ENCODE results near the gene PRPSAP2. TPM values are rescaled to one million over a fixed set of nuclear protein-coding genes. Genes with fewer than 3 reads are reported as not detected.
"Not testable (repeated sequence)": the region's sequence is repeated elsewhere in the genome, so short reads cannot be mapped to it uniquely, and the experiment has no call there.

PRPSAP2 gene
- total RNA-seq, 1 experiment from 2014 or later: 37.8 TPM

DNA sequence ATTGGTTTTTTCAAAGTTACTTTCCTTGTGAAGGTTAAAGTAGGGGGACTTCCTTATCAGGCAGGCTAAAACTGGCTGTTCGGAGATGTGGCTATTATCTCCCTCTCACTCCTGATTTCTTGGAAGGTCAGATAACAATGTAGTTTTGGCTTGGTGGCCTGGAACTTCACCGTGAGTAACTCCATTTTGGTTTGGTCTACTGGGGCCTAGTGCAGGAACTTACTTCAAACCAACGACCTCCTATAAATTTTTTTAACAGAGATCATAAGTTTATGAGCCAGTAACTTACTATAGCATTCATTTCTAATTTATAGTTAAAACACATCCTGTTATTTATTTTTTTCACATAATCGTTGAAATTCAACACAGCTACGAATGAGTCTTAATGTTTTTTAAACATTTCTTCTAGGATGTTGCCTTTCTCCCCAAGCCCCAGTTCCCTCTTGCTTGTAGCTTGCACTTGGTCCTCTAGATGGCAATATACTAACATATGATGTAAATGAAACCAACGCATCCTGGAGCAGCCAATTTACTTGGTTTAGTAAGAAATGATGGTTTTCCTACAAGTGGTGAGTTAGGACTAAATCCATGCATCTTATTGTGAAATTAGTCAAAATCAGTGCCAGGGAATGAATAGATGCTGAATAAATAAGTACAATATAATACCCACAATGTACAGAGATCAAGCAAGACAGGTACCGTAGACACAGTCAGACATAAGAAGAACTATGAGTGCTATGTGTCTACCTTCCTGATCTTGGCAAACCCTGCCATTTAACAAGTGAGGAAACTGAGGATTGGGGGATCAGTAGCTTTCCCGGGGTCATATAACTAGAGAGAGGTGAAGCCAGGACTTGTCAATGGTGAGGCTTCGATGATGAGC, 41.2 kb upstream of the PRPSAP2 start:
- H3K9me3 ChIP-seq (ENCODE audit: control insufficient read depth in 1 of 2, insufficient read depth in 1 of 2, low read depth in 1 of 2, low read length in 2 of 2); H4K20me1 ChIP-seq (ENCODE audit: insufficient read depth); BruUV-seq (replicated peaks); H3K4me2 ChIP-seq (ENCODE audit: low read length); intact Hi-C loops (cut with micrococcal nuclease); H3K9me2 ChIP-seq (ENCODE audit: insufficient read depth); H3K4me1 ChIP-seq (ENCODE audit: control insufficient read depth in 1 of 2, insufficient read depth in 2 of 2, low read length in 2 of 2); H3K36me3 ChIP-seq (ENCODE audit: control insufficient read depth in 1 of 2, insufficient read depth in 2 of 2, low read length in 2 of 2); RAD21 ChIA-PET (ENCODE audit: low non-redundant PET in 1 of 2, low total read pairs in 2 of 2, uncharacterized antibody in 2 of 2, unreplicated experiment in 2 of 2); H2AFZ ChIP-seq (ENCODE audit: low read depth, low read length, poor library complexity, severe bottlenecking); POLR2A ChIA-PET; H3K4me3 ChIP-seq (replicated peaks in 1 of 2; ENCODE audit: low read depth in 1 of 2, low read length in 2 of 2); H3K9ac ChIP-seq (ENCODE audit: low read length); H3K27ac ChIP-seq (ENCODE audit: low read depth, low read length); H3K27me3 ChIP-seq (ENCODE audit: insufficient read depth, low read length); H3K79me2 ChIP-seq (ENCODE audit: insufficient read depth, low read length); CTCF ChIA-PET: not testable (repeated sequence)
- TF ChIP-seq RAD21 (IDR thresholded peaks at IDR 0.05; ENCODE audit: low read depth): peak; percentile 73
- TF ChIP-seq, protein P1, sequence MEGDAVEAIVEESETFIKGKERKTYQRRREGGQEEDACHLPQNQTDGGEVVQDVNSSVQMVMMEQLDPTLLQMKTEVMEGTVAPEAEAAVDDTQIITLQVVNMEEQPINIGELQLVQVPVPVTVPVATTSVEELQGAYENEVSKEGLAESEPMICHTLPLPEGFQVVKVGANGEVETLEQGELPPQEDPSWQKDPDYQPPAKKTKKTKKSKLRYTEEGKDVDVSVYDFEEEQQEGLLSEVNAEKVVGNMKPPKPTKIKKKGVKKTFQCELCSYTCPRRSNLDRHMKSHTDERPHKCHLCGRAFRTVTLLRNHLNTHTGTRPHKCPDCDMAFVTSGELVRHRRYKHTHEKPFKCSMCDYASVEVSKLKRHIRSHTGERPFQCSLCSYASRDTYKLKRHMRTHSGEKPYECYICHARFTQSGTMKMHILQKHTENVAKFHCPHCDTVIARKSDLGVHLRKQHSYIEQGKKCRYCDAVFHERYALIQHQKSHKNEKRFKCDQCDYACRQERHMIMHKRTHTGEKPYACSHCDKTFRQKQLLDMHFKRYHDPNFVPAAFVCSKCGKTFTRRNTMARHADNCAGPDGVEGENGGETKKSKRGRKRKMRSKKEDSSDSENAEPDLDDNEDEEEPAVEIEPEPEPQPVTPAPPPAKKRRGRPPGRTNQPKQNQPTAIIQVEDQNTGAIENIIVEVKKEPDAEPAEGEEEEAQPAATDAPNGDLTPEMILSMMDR (IDR thresholded peaks at IDR 0.05 in 2 of 3, conservative IDR thresholded peaks at IDR 0.05 in 1 of 3; ENCODE audit: borderline replicate concordance in 1 of 3, insufficient read depth in 1 of 3, low read depth in 2 of 3, low read length in 2 of 3): peak; percentile 48 to 69 (median 60); a peak in 5 of 6 replicates
- DNase-seq (ENCODE audit: low read depth, low spot score): peak; percentile 26
- peak; percentile 91 for ATAC-seq

- H2AFZ ChIP-seq (ENCODE audit: low read depth, low read length, poor library complexity, severe bottlenecking); BruUV-seq (replicated peaks); H3K4me2 ChIP-seq (ENCODE audit: low read length); intact Hi-C loops (cut with micrococcal nuclease); H3K9me3 ChIP-seq (ENCODE audit: control insufficient read depth in 1 of 2, insufficient read depth in 1 of 2, low read depth in 1 of 2, low read length in 2 of 2); H3K27me3 ChIP-seq (ENCODE audit: insufficient read depth, low read length); ATAC-seq; H3K4me3 ChIP-seq (replicated peaks in 1 of 2; ENCODE audit: low read depth in 1 of 2, low read length in 2 of 2); H3K79me2 ChIP-seq (ENCODE audit: insufficient read depth, low read length); H3K4me1 ChIP-seq (ENCODE audit: control insufficient read depth in 1 of 2, insufficient read depth in 2 of 2, low read length in 2 of 2); RAD21 ChIA-PET (ENCODE audit: low non-redundant PET in 1 of 2, low total read pairs in 2 of 2, uncharacterized antibody in 2 of 2, unreplicated experiment in 2 of 2); H3K9me2 ChIP-seq (ENCODE audit: insufficient read depth); POLR2A ChIA-PET; H4K20me1 ChIP-seq (ENCODE audit: insufficient read depth); H3K27ac ChIP-seq (ENCODE audit: low read depth, low read length); CTCF ChIA-PET; H3K36me3 ChIP-seq (ENCODE audit: control insufficient read depth in 1 of 2, insufficient read depth in 2 of 2, low read length in 2 of 2); H3K9ac ChIP-seq (ENCODE audit: low read length); DNase-seq (ENCODE audit: low read depth, low spot score): not testable (repeated sequence)
These were observed 36.5 kb upstream of the PRPSAP2 start for GRCh38 chr17:18821430-18821829.

GRCh38 chr17:18827613-18828012, 30.3 kb upstream of the PRPSAP2 start:
- H3K4me1 ChIP-seq (ENCODE audit: control insufficient read depth in 1 of 2, insufficient read depth in 2 of 2, low read length in 2 of 2); H3K36me3 ChIP-seq (ENCODE audit: control insufficient read depth in 1 of 2, insufficient read depth in 2 of 2, low read length in 2 of 2); CTCF ChIA-PET; H3K4me2 ChIP-seq (ENCODE audit: low read length); H3K9ac ChIP-seq (ENCODE audit: low read length); intact Hi-C loops (cut with micrococcal nuclease); H3K4me3 ChIP-seq (replicated peaks in 1 of 2; ENCODE audit: low read depth in 1 of 2, low read length in 2 of 2); BruUV-seq (replicated peaks); H3K27ac ChIP-seq (ENCODE audit: low read depth, low read length); DNase-seq (ENCODE audit: low read depth, low spot score); H3K9me3 ChIP-seq (ENCODE audit: control insufficient read depth in 1 of 2, insufficient read depth in 1 of 2, low read depth in 1 of 2, low read length in 2 of 2); H4K20me1 ChIP-seq (ENCODE audit: insufficient read depth); H3K27me3 ChIP-seq (ENCODE audit: insufficient read depth, low read length); RAD21 ChIA-PET (ENCODE audit: low non-redundant PET in 1 of 2, low total read pairs in 2 of 2, uncharacterized antibody in 2 of 2, unreplicated experiment in 2 of 2); H3K79me2 ChIP-seq (ENCODE audit: insufficient read depth, low read length); POLR2A ChIA-PET; H3K9me2 ChIP-seq (ENCODE audit: insufficient read depth); H2AFZ ChIP-seq (ENCODE audit: low read depth, low read length, poor library complexity, severe bottlenecking); ATAC-seq: not testable (repeated sequence)

Measured in HCT116 (cell line).